ENCODE results near the gene CSHL1.
"Not testable (repeated sequence)": the region's sequence is repeated elsewhere in the genome, so short reads cannot be mapped to it uniquely, and the experiment has no call there.

Gene CSHL1

DNA sequence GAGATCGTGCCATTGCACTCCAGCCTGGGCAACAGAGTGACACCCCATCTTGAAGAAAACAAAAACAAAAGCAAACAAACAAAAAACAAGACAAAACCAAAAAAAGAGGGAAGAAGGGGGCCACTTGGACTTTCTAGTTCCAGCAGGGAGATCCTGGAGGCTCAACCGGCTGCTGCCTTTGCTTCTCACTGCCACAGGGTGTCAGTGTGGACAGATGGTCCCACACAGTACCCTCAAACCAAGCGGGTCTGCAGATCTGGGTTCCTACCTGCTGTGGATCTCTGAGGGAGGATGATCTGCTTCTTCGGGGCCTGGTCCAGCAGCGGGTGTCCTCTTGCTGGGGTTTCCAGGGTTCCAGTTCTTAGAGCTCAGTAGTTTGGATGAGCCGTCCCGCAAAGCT, 44.4 kb downstream of the CSHL1 start:
- H3K27me3 ChIP-seq (ENCODE audit: insufficient read depth, insufficient read length); H3K36me3 ChIP-seq (ENCODE audit: insufficient read depth, insufficient read length, low read length); DNase-seq (ENCODE audit: low read depth, low spot score); H3K9ac ChIP-seq (ENCODE audit: insufficient read length, low read depth); H3K9me3 ChIP-seq (ENCODE audit: insufficient read depth, low read length); H3K4me1 ChIP-seq (ENCODE audit: insufficient read depth, insufficient read length); H3K4me3 ChIP-seq (ENCODE audit: insufficient read length, low read depth): not testable (repeated sequence)
